ENCODE data around the gene CRYGN. TPM values are rescaled to one million over a fixed set of nuclear protein-coding genes. Genes with fewer than 3 reads are reported as not detected.

Gene CRYGN
- polyA plus RNA-seq, 3 donors: not detected

DNA sequence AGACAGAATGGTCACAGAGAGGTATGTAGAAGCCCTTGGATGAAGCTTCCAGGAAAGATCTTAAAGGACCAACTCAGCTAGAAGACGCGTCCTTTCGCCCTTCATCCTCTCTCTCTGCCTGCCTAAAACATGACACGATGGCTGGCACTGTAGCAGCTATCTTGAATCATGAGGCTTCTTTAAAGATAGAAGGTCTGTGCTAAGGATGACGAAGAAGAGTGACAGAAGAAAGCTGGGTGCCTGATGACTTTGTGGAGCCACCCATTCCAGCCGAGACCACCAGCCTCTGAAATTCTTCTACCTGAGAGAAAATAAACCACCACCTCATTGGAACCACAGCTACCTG, 55.6 kb downstream of the CRYGN start:
- H3K27me3 ChIP-seq (ENCODE audit: control insufficient read depth in 2 of 2, insufficient read depth in 2 of 2, low read length in 2 of 2): peaks cover 12 to 37% of the 10 kb centered on the region in 2 donors
- H4K20me1 ChIP-seq (ENCODE audit: insufficient read depth, low read length): no peaks in the 10 kb centered on the region
- no peaks in the 10 kb centered on the region for H3K36me3 ChIP-seq (replicated peaks in 1 of 2; ENCODE audit: control insufficient read depth in 1 of 2, insufficient read depth in 2 of 2, low read length in 2 of 2)
- H3K9ac ChIP-seq (ENCODE audit: insufficient read depth, low read length, poor library complexity, severe bottlenecking): no peak overlapping the region
- H3K4me1 ChIP-seq (ENCODE audit: control insufficient read depth in 1 of 2, insufficient read depth in 2 of 2, low read length in 2 of 2): peaks cover 15 to 22% of the 10 kb centered on the region in 2 donors
- no peak overlapping the region for H3K27ac ChIP-seq (ENCODE audit: low read depth in 1 of 2, low read length in 2 of 2)
- no peak overlapping the region for H2AFZ ChIP-seq (ENCODE audit: insufficient read depth, low read depth, low read length, poor library complexity, severe bottlenecking)
- peaks cover 40 to 56% (median 49%) of the 10 kb centered on the region in 3 donors for H3K27me3 Mint-ChIP-seq (ENCODE audit: low read depth in 3 of 3)
- no peak overlapping the region for H3K4me3 ChIP-seq (replicated peaks in 1 of 3; ENCODE audit: low read depth in 2 of 3, low read length in 3 of 3)
- 100% methylated on average over 2 of the region's 6 CpGs for WGBS (ENCODE audit: insufficient coverage)
- no peak overlapping the region for H3K27ac Mint-ChIP-seq
- no peaks in the 10 kb centered on the region for H3K79me2 ChIP-seq (ENCODE audit: insufficient read depth, low read length)
- no peak overlapping the region for H3K4me2 ChIP-seq (replicated peaks; ENCODE audit: extremely low read depth, low read length, poor library complexity, severe bottlenecking)
- TF ChIP-seq CTCF (IDR thresholded peaks at IDR 0.05): no peak
- peaks cover 3 to 7% of the 10 kb centered on the region in 2 donors for H3K36me3 Mint-ChIP-seq
- H3K4me3 Mint-ChIP-seq: no peak overlapping the region
- no peak for DNase-seq
- peaks cover 0 to 9% of the 10 kb centered on the region in 2 donors for H3K9me3 ChIP-seq (replicated peaks in 1 of 2; ENCODE audit: control insufficient read depth in 1 of 2, insufficient read depth in 1 of 2, low read length in 2 of 2)
- intact Hi-C loops (cut with micrococcal nuclease): loop anchor here in 1 of 2 donors (5.0 kb wide), 1 partner anchor 68 kb away; no protein-coding TSS in a partner anchor
- peaks cover 11% of the 10 kb centered on the region for H3K4me1 Mint-ChIP-seq
- H3K9me3 Mint-ChIP-seq: peaks cover 0 to 12% (median 3%) of the 10 kb centered on the region in 7 donors

- Histone ChIP-seq H3K27me3 (ENCODE audit: control insufficient read depth in 2 of 2, insufficient read depth in 2 of 2, low read length in 2 of 2) (peaks cover 12 to 37% of the 10 kb centered on the region in 2 donors), H4K20me1 (ENCODE audit: insufficient read depth, low read length) (no peaks in the 10 kb centered on the region), H3K79me2 (ENCODE audit: insufficient read depth, low read length) (no peaks in the 10 kb centered on the region), H3K9ac (ENCODE audit: insufficient read depth, low read length, poor library complexity, severe bottlenecking) (no peak overlapping the region), H3K9me3 (replicated peaks in 1 of 2; ENCODE audit: control insufficient read depth in 1 of 2, insufficient read depth in 1 of 2, low read length in 2 of 2) (peaks cover 0 to 9% of the 10 kb centered on the region in 2 donors), H2AFZ (ENCODE audit: insufficient read depth, low read depth, low read length, poor library complexity, severe bottlenecking) (no peak overlapping the region), H3K27ac (ENCODE audit: low read depth in 1 of 2, low read length in 2 of 2) (no peak overlapping the region), H3K4me3 (replicated peaks in 1 of 3; ENCODE audit: low read depth in 2 of 3, low read length in 3 of 3) (no peak overlapping the region), H3K36me3 (replicated peaks in 1 of 2; ENCODE audit: control insufficient read depth in 1 of 2, insufficient read depth in 2 of 2, low read length in 2 of 2) (peaks cover 2 to 3% of the 10 kb centered on the region in 2 donors), H3K4me2 (replicated peaks; ENCODE audit: extremely low read depth, low read length, poor library complexity, severe bottlenecking) (no peak overlapping the region), H3K4me1 (ENCODE audit: control insufficient read depth in 1 of 2, insufficient read depth in 2 of 2, low read length in 2 of 2) (peaks cover 15 to 22% of the 10 kb centered on the region in 2 donors)
- TF ChIP-seq CTCF (IDR thresholded peaks at IDR 0.05): no peak
- Mint-ChIP-seq H3K4me1 (peaks cover 11% of the 10 kb centered on the region), H3K27me3 (ENCODE audit: low read depth in 3 of 3) (peaks cover 40 to 52% (median 49%) of the 10 kb centered on the region in 3 donors), H3K36me3 (peaks cover 5 to 10% of the 10 kb centered on the region in 2 donors), H3K4me3 (no peak overlapping the region), H3K9me3 (peaks cover 0 to 12% (median 3%) of the 10 kb centered on the region in 7 donors), H3K27ac (no peak overlapping the region)
- 82% methylated on average over 14 of the region's 15 CpGs for WGBS (ENCODE audit: insufficient coverage)
- intact Hi-C loops (cut with micrococcal nuclease): loop anchor here in 1 of 2 donors (5.0 kb wide), 1 partner anchor 69 kb away; no protein-coding TSS in a partner anchor
- DNase-seq: no peak
Measured at GRCh38 chr7:151383638-151384351, 56.1 kb downstream of the CRYGN start.
